ENCODE results near the gene SPATA46. TPM values are rescaled to one million over a fixed set of nuclear protein-coding genes. Genes with fewer than 3 reads are reported as not detected.

The SPATA46 gene
- total RNA-seq, 1 experiment from 2014 or later, result not detected

GRCh38 chr1:162407539-162407938, 30.9 kb upstream of the SPATA46 start:
- Histone ChIP-seq H3K4me1 (ENCODE audit: control insufficient read depth in 1 of 2, insufficient read depth in 2 of 2, low read length in 2 of 2) (peaks cover 5 to 16% of the 10 kb centered on the region in 2 experiments), H3K27ac (ENCODE audit: low read depth, low read length) (no peak overlapping the region), H3K79me2 (ENCODE audit: insufficient read depth, low read length) (no peaks in the 10 kb centered on the region), H3K4me2 (ENCODE audit: low read length) (no peak overlapping the region), H2AFZ (ENCODE audit: low read depth, low read length, poor library complexity, severe bottlenecking) (no peak overlapping the region), H3K36me3 (ENCODE audit: control insufficient read depth in 1 of 2, insufficient read depth in 2 of 2, low read length in 2 of 2) (no peaks in the 10 kb centered on the region), H3K9me2 (ENCODE audit: insufficient read depth) (no peaks in the 10 kb centered on the region), H3K9me3 (ENCODE audit: control insufficient read depth in 1 of 2, insufficient read depth in 1 of 2, low read depth in 1 of 2, low read length in 2 of 2) (no peaks in the 10 kb centered on the region), H4K20me1 (ENCODE audit: insufficient read depth) (no peaks in the 10 kb centered on the region), H3K9ac (ENCODE audit: low read length) (no peak overlapping the region), H3K27me3 (ENCODE audit: insufficient read depth, low read length) (no peaks in the 10 kb centered on the region), H3K4me3 (replicated peaks in 1 of 2; ENCODE audit: low read depth in 1 of 2, low read length in 2 of 2) (no peak overlapping the region)
- ATAC-seq (no peak), DNase-seq (ENCODE audit: low read depth, low spot score) (no peak)
- intact Hi-C loops (cut with micrococcal nuclease), result no loop called here
- TF ChIP-seq EZH2phosphoT487 (IDR thresholded peaks at IDR 0.05; ENCODE audit: borderline replicate concordance), result no peak
- BruUV-seq (replicated peaks), result no TSS peak
- POLR2A ChIA-PET, result interaction anchor here (1.1 kb wide), 1 partner anchor 8 kb away, joined by 3 read pairs; no protein-coding TSS in a partner anchor
- RAD21 ChIA-PET (ENCODE audit: low non-redundant PET in 1 of 2, low total read pairs in 2 of 2, uncharacterized antibody in 2 of 2, unreplicated experiment in 2 of 2), result no interaction called here
- CTCF ChIA-PET, result no interaction called here

- Histone ChIP-seq H2AFZ (ENCODE audit: low read depth, low read length, poor library complexity, severe bottlenecking) (no peak overlapping the region), H4K20me1 (ENCODE audit: insufficient read depth) (no peaks in the 10 kb centered on the region), H3K36me3 (ENCODE audit: control insufficient read depth in 1 of 2, insufficient read depth in 2 of 2, low read length in 2 of 2) (no peaks in the 10 kb centered on the region), H3K27ac (ENCODE audit: low read depth, low read length) (no peak overlapping the region), H3K27me3 (ENCODE audit: insufficient read depth, low read length) (no peaks in the 10 kb centered on the region), H3K4me1 (ENCODE audit: control insufficient read depth in 1 of 2, insufficient read depth in 2 of 2, low read length in 2 of 2) (peaks cover 5 to 9% of the 10 kb centered on the region in 2 experiments), H3K9ac (ENCODE audit: low read length) (no peak overlapping the region), H3K9me2 (ENCODE audit: insufficient read depth) (no peaks in the 10 kb centered on the region), H3K4me2 (ENCODE audit: low read length) (no peak overlapping the region), H3K4me3 (replicated peaks in 1 of 2; ENCODE audit: low read depth in 1 of 2, low read length in 2 of 2) (no peak overlapping the region), H3K79me2 (ENCODE audit: insufficient read depth, low read length) (no peaks in the 10 kb centered on the region), H3K9me3 (ENCODE audit: control insufficient read depth in 1 of 2, insufficient read depth in 1 of 2, low read depth in 1 of 2, low read length in 2 of 2) (no peaks in the 10 kb centered on the region)
- RAD21 ChIA-PET (ENCODE audit: low non-redundant PET in 1 of 2, low total read pairs in 2 of 2, uncharacterized antibody in 2 of 2, unreplicated experiment in 2 of 2), result no interaction called here
- CTCF ChIA-PET, result no interaction called here
- DNase-seq (ENCODE audit: low read depth, low spot score), result no peak
- TF ChIP-seq ZFX (IDR thresholded peaks at IDR 0.05), result no peak
- TF ChIP-seq SP1 (IDR thresholded peaks at IDR 0.05; ENCODE audit: low read depth), result no peak
- no peak for TF ChIP-seq POLR2A (IDR thresholded peaks at IDR 0.05; ENCODE audit: borderline replicate concordance, extremely low read depth, insufficient read depth, insufficient read length)
- no peak for TF ChIP-seq FOSL1 (IDR thresholded peaks at IDR 0.05; ENCODE audit: low read depth)
- TF ChIP-seq REST (IDR thresholded peaks at IDR 0.05; ENCODE audit: low read depth), result no peak
- no peak for TF ChIP-seq MAX (IDR thresholded peaks at IDR 0.05)
- no peak for TF ChIP-seq RAD21 (IDR thresholded peaks at IDR 0.05; ENCODE audit: low read depth)
- no peak for TF ChIP-seq EGR1 (IDR thresholded peaks at IDR 0.05; ENCODE audit: low read depth)
- no peak for TF ChIP-seq CBX3 (IDR thresholded peaks at IDR 0.05; ENCODE audit: low read depth)
- intact Hi-C loops (cut with micrococcal nuclease), result no loop called here
- POLR2A ChIA-PET, result interaction anchor here (1.1 kb wide), 1 partner anchor 9 kb away, joined by 3 read pairs; no protein-coding TSS in a partner anchor
- no TSS peak for BruUV-seq (replicated peaks)
- no peak for ATAC-seq
Observed at GRCh38 chr1:162406811-162407210, 30.2 kb upstream of the SPATA46 start.

All from HCT116 (cell line).